GM19452 (cell line): Measurements from ENCODE around the gene CNN2.

Experiments used
- ATAC-seq: cut with Tn5 transposase; IDR thresholded peaks from one replicate; pipeline ENCODE4 v1.9.1; 2021; ENCODE audit not compliant: unreplicated experiment

The CNN2 gene

GRCh38 chr19:1025960-1026782 lies at the start of gene CNN2:
Gene CNN2, plus strand, starts transcription at chr19:1026608. Its CDS starts 54 bp downstream, at chr19:1026662.
- no peak for ATAC-seq

GRCh38 chr19:977058-977464 lies 49.3 kb upstream of the CNN2 start:
- no peak for ATAC-seq

GRCh38 chr19:979318-979741 lies 47.1 kb upstream of the CNN2 start:
- ATAC-seq: no peak

- no peak for ATAC-seq
These were observed 46.0 kb upstream of the CNN2 start for GRCh38 chr19:980133-980998.

GRCh38 chr19:982567-983170 lies 43.7 kb upstream of the CNN2 start:
- peak; percentile 56 for ATAC-seq

GRCh38 chr19:984165-984967 lies 42.0 kb upstream of the CNN2 start, which contains the start of gene WDR18:
Gene WDR18, plus strand, starts transcription at chr19:984345. Its CDS starts 9 bp downstream, at chr19:984354.
- ATAC-seq: peak; percentile 60

- ATAC-seq: no peak
These were observed 40.3 kb upstream of the CNN2 start for GRCh38 chr19:986083-986482.

GRCh38 chr19:988081-988480 lies 38.3 kb upstream of the CNN2 start:
- no peak for ATAC-seq

GRCh38 chr19:988510-988909 lies 37.9 kb upstream of the CNN2 start:
- no peak for ATAC-seq

GRCh38 chr19:989381-990081 lies 36.9 kb upstream of the CNN2 start:
- no peak for ATAC-seq

- ATAC-seq: no peak
These were observed 36.3 kb upstream of the CNN2 start for GRCh38 chr19:990119-990571.

- no peak for ATAC-seq
These were observed 35.7 kb upstream of the CNN2 start for GRCh38 chr19:990746-991145.

- ATAC-seq: no peak
These were observed 35.1 kb upstream of the CNN2 start for GRCh38 chr19:991174-991931.

- ATAC-seq: no peak
These were observed 34.3 kb upstream of the CNN2 start for GRCh38 chr19:991932-992669.

GRCh38 chr19:992670-993055 lies 33.7 kb upstream of the CNN2 start:
- no peak for ATAC-seq

- ATAC-seq: no peak
These were observed 33.0 kb upstream of the CNN2 start for GRCh38 chr19:993361-993830.

GRCh38 chr19:993831-994393 lies 32.5 kb upstream of the CNN2 start:
- ATAC-seq: no peak

- ATAC-seq: no peak
These were observed 31.9 kb upstream of the CNN2 start for GRCh38 chr19:994516-994915.
